ENCODE measurements around the gene PGPEP1.
"Not testable (repeated sequence)": the region's sequence is repeated elsewhere in the genome, so short reads cannot be mapped to it uniquely, and the experiment has no call there.

DNA sequence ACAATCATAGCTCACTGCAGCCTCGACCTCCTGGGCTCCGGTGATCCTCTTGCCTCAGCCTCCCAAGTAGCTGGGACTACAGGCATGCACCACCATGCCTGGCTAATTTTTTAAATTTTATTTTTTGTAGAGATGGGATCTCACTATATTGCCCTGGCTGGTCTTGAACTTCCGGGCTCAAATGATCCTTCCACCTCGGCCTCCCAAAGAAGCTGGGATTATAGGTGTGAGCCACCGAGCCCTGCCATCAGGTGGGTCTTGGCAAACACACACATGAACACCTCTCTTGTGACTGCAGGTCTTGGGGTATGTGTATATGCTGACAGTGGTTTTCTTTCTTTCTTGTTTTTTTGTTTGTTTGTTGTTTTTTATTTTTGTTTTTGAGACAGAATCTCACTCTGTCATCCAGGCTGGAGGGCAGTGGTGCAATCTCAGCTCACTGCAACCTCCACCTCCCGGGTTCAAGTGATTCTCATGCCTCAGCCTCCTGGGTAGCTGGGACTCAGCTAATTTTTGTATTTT, 8.5 kb downstream of the PGPEP1 start:
- TF ChIP-seq, protein P1, sequence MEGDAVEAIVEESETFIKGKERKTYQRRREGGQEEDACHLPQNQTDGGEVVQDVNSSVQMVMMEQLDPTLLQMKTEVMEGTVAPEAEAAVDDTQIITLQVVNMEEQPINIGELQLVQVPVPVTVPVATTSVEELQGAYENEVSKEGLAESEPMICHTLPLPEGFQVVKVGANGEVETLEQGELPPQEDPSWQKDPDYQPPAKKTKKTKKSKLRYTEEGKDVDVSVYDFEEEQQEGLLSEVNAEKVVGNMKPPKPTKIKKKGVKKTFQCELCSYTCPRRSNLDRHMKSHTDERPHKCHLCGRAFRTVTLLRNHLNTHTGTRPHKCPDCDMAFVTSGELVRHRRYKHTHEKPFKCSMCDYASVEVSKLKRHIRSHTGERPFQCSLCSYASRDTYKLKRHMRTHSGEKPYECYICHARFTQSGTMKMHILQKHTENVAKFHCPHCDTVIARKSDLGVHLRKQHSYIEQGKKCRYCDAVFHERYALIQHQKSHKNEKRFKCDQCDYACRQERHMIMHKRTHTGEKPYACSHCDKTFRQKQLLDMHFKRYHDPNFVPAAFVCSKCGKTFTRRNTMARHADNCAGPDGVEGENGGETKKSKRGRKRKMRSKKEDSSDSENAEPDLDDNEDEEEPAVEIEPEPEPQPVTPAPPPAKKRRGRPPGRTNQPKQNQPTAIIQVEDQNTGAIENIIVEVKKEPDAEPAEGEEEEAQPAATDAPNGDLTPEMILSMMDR (conservative IDR thresholded peaks at IDR 0.05 in 1 of 2, IDR thresholded peaks at IDR 0.05 in 1 of 2; ENCODE audit: extremely low read depth in 1 of 2, insufficient read depth in 1 of 2, low read depth in 1 of 2, low read length in 2 of 2) = not testable (repeated sequence)
- TF ChIP-seq EZH2 (IDR thresholded peaks at IDR 0.05; ENCODE audit: borderline replicate concordance, low read length) = not testable (repeated sequence)

Measured in mammary epithelial cell (primary cell).